HG02571 (cell line): ENCODE measurements around the gene ZDHHC1.

ENCODE experiments used
- ATAC-seq: cut with Tn5 transposase; IDR thresholded peaks from one replicate; pipeline ENCODE4 v1.9.1; 2021; ENCODE audit warnings: mild to moderate bottlenecking, moderate library complexity; ENCODE audit not compliant: unreplicated experiment

Gene ZDHHC1

DNA sequence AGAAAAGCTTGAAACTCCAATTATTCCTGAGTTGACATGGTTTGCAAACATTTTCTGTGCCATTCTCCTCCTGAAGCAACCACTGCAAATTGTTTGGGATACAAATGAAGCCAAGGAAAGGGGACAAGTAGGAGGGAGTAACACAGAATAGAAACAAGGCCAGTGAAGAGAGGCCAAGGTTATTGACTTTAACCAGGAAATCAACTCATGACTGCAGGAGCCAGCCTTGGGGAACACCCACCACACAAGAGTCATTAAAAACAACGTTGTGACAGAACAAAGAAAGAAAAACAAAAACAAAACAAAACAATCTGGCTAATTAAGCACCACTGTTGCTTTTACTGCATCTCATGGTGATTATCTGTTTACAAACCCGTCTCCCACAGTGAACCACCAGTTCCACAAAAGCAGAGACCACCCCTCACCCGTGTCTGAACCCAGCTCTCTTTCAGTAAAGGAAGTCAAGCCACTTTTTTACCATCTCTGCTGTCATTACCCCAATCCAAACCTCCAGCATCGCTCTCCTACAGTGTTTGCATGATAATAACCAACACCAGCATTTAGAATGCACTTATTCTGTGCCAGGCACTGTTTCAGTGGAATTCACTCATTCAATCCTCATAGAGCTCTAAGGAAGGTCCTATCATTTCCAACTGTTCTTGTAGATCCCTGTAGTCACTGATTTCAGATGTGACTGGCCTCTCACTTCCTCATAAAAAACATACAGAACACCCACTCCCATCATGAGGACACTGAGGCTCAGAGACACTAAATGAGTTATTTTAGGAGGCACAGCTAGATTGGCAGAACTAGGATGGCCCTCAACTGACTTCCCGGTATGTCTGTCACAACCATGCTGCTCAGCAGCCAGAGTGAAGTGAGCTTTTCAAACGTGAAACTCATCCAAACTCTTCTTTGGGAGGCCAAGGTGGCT, 2.0 kb downstream of the ZDHHC1 start:
- ATAC-seq: no peak

DNA sequence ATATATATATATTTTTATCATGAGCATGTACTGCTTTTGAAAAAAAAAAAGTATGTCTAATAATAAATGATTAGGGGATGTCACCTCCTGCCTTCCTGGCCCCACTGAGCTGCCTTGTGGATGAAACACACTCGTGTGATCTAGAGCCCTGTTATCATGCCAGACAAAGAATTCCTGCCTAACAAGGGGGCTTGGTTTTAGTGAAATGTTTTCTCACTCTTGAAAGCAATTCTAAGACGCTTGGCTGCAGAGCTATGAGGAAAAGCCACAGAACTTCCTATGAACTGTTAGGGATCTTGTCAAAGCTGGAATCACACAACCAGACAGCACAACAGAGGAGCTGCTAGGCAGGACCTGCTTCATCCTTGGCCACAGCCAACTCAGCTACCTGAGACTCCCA, 4.0 kb downstream of the ZDHHC1 start:
- no peak for ATAC-seq

DNA sequence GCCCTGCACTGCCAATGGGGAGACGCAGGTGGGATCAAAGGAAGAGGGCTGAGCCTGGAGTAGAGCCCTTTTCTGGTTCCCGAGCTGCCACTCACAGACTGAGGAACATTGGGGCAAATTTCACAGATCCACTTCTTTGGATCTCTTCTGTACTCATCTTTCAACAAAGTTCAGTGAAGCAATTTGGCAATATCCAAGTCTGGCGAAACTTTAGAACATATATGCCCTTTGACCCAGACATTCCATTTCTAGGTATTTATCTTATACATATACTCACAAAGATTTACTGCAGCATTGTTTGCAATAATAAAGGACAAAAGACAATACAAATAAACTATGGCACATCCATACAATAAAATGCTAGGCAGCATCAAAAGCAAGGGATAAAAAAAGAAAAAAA, 4.9 kb downstream of the ZDHHC1 start:
- ATAC-seq: no peak

GRCh38 chr16:67409631-67410030, 6.6 kb downstream of the ZDHHC1 start:
- no peak for ATAC-seq

DNA sequence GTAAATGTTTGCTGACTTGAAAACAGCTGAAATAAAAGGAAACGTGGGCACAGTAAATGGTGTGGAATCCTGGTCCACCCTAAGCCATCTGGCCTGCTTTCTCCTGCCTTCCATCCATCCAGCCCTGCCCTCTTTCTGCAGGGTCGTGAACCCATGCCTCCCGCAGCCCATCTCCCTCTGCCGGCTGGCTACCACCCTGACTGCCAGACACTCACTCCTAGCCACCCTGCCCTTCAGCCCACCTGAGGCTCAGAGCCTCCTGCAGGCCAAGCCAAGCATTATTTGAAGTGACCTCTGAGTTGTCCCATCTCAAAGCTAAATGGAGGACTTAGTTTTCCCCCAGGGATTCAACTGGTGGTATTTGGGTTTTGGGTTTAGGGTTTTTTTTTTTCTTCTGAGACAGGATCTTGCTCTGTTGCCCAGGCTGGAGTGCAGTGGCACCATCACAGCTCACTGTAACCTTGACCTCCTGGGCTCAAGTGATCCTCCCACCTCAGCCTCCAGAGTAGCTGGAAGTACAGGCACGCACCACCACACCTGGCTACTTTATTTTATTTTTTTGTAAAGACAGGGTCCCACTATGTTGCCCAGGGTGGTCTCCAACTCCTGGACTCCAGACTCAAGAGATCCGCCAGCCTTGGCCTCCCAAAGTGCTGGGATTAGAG, 8.4 kb downstream of the ZDHHC1 start:
- ATAC-seq: no peak

DNA sequence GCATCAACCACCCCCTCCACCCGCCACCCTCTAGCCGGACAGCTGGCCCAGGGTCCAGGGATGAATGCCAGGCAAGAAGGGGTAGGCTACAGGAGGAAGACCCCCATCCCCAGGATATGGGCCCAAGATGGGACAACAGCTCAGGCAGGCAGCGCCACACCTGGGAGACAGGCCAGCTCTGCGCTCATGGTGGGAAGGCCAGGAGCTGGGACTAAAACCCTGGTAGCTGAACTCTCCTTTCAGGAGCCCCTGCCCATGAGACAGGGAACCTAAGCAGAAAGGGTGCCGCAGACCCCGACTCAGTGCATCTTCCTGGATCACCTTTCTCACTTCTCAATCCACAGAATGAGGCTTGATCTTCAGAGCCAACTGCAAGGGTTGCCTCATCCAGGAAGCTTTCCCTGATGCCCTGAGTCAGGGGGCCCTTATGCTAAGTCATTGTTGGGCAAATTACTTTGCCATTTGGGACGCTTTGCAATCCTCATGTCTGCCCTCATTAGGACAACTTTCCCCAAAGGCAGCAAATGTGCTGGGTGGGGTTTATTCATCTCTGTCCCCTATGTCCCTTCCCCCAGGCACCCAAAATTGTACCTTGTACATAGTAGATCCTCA, 9.0 kb downstream of the ZDHHC1 start:
- no peak for ATAC-seq

GRCh38 chr16:67406111-67406971, 9.9 kb downstream of the ZDHHC1 start:
- ATAC-seq: no peak

- ATAC-seq: no peak
These were observed 10.9 kb downstream of the ZDHHC1 start for GRCh38 chr16:67405336-67405735.

DNA sequence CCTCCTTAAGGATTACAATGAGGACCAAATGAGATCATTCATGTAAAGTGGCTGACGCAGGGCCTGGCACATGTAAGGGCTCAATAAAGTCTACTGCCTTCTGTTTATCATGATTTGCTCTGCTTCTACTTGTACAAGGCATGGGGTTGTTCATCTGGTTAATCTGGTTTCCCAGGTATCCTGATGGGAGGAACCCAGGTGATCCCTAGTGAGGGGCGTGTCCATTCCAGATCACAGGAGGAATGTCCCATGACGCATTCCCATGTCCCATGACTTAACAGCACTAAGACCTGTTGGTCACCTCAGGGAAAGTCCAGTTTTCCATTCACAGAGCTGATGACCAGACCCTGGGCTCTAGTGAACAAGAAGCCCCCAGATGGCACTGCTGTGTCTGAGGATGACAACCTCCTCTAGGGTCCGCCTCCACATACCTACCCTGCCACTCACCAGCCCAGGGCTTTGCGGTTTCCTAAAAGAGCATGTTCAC, 11.5 kb downstream of the ZDHHC1 start:
- no peak for ATAC-seq

DNA sequence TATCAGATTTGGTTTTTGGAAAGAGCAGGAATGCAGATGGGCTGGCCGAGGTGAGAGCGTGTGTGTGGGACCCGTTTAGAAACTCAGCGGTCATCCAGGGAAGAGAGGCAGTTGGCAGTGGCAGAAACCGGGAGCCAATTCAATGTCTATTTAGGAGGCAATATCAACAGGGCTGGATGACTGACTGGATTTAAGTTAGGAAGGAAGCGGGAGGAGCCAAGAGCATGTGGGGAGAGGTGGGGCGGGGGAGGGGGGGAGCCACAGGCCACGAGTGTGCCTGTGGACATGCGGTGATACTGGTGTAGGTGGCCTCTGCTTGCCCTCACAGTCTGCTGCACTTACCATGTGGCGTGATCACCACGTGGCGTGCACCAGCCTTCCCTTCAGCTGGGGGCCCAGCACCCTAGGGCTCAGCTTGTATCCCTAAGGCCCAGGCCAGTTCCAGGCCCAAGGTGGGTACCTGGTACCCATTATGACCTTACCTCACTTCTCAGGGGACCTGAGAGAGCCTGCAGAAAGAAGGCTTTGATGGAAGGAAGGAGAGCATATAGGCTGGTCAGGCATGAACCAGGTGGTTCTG, 12.2 kb downstream of the ZDHHC1 start:
- no peak for ATAC-seq

DNA sequence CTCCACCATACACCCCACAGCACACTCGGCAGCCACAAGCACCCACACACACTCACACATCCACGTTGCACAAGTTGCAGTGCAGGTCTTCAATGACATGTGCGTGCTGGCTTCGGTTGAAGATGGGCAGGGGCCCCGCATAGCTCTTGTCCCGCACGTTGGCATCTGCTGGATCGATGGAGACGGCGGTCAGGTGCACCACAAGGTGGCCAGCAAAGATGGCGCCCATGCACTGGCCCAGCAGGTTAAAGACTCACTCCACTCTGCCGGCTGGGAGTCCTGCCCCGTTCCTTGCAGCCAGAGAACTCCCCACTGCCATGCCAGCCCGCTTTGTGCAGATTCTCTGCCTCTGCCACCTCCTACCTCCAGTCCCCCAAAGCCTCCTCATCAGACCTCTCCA, 15.4 kb downstream of the ZDHHC1 start:
- no peak for ATAC-seq

DNA sequence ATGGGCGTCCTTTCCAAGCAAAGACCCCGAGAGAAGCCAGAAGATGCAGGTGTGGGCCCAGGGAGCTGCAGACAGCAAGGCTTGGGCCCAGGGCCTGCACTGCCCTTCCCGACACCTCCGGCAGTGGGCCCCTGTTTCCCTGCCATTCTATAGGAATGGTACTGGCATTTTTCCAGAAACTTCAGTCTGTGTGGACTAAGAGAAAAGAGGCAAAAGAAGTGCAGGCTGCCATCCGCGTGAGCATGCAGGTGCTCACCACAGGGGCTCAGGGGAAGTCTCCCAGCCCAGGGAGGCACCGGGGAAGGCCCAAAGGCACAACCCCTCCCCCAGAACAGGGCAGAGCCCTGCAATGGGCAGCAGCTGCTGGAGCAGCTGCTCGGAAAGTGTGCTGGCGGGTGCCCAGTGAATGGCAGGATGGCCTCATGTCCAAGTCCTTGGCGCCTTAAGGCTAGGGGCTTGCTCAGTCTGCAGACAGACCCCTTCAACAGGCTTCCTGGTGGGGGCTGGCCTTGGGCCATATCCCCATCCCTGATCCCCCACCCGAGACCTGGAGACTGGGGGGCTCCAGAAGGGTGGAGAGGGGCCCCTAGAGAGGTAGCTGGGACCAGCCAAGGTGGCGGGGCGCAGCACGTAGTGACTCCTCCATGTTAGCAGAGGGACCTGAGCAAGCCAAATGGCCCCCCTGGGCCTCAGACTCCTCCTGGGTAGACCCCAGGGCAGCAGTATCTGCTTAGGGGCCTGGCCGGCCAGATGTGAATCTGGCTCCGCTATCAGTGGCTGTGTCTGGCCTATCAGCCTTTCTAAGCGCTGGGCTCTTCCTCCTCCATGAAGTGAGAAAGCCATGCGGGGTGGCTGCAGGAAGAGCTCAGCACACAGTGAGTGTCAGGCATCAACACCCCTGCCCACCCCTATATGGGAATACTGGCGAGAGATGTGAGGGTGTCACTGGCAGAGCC, 16.2 kb downstream of the ZDHHC1 start:
- ATAC-seq: no peak

DNA sequence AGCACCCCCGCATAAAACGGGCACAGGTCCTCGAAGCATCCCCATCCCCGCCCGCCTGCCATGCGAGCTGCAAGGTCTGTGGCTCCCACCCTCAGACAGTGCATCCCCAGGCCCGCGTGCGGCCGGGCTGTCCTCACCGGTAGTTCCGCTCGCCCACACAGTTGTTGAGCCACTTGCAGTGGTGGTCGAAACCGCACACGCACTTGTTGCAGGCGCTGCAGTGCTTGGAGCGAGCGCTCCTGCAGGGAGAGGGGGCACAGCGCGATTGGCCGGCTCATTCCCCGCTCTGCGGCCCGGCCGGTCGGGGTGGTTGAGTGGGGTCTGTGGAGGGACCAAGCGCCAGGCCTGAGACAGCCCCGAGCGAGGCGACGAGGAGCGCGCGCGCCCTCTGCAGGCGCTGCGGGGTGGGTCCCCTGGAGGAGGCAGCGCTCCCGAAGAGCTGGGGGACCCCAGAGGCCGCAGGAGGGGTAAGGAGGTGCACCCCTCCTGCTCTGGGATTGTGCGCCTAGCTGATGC, 17.0 kb downstream of the ZDHHC1 start:
- no peak for ATAC-seq

- ATAC-seq: no peak
These were observed 17.6 kb downstream of the ZDHHC1 start for GRCh38 chr16:67398546-67399217.

DNA sequence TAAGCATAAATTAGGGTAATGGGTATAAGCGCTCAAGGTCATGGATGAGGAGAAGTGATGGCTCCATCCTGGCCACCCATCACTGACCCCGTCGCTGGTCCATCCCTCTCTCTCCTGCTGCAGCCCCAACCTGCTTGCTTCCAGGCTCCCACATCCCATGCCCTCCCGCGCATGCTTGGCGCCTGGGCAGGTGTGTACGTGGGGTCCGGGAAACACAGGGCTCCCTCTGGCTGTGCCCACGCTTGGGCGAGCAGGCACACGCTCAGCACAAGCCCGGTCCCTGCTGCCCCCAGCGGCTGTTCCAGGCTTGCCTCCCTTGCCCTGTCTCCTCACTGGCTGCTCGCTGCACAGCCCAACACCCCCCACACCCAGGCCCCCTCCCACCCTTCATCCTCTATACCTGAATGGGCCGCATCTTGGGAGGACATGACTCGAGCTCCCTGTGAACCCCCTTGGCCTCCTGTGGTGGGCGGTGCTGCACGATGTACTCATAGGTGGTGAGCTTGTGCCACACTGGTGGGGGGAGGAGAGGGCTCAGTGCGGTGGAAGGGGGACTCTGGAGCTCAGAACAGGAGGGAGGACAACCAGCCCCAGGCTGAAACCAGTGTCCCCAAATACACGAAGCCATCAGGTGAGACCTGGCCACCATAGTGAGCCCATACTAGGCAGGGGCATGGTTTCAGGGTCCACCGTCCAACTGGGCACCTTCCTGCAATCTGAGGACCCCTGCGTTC, 18.3 kb downstream of the ZDHHC1 start:
- no peak for ATAC-seq

- no peak for ATAC-seq
These were observed 19.1 kb downstream of the ZDHHC1 start for GRCh38 chr16:67397036-67397801.
